GM18861 (cell line): ENCODE measurements around the gene BTBD9.

ENCODE experiments used
- ATAC-seq: cut with Tn5 transposase; IDR thresholded peaks from one replicate; pipeline ENCODE4 v1.9.1; 2021; ENCODE audit not compliant: unreplicated experiment

Gene BTBD9

GRCh38 chr6:38639498-38640215 is at the start of gene BTBD9:
TSS of gene BTBD9 (minus strand) at chr6:38639929.
- peak; percentile 55 for ATAC-seq

- peak; percentile 82 for ATAC-seq
These were observed 48.9 kb upstream of the BTBD9 start for GRCh38 chr6:38688579-38689087.

GRCh38 chr6:38687549-38687948 is 47.8 kb upstream of the BTBD9 start:
- no peak for ATAC-seq

GRCh38 chr6:38687043-38687353 is 47.3 kb upstream of the BTBD9 start:
- ATAC-seq, result no peak

- no peak for ATAC-seq
These were observed 46.7 kb upstream of the BTBD9 start for GRCh38 chr6:38686270-38687042.

- ATAC-seq, result no peak
These were observed 45.2 kb upstream of the BTBD9 start for GRCh38 chr6:38684904-38685303.

GRCh38 chr6:38684237-38684636 is 44.5 kb upstream of the BTBD9 start:
- ATAC-seq, result no peak

GRCh38 chr6:38681850-38682249 is 42.1 kb upstream of the BTBD9 start:
- no peak for ATAC-seq

- ATAC-seq, result no peak
These were observed 39.9 kb upstream of the BTBD9 start for GRCh38 chr6:38679668-38680067.

GRCh38 chr6:38678178-38678760 is 38.5 kb upstream of the BTBD9 start:
- ATAC-seq, result no peak

- ATAC-seq, result no peak
These were observed 37.3 kb upstream of the BTBD9 start for GRCh38 chr6:38676974-38677544.

- ATAC-seq, result no peak
These were observed 36.7 kb upstream of the BTBD9 start for GRCh38 chr6:38676236-38676973.

GRCh38 chr6:38673397-38674165 is 33.9 kb upstream of the BTBD9 start:
- no peak for ATAC-seq

GRCh38 chr6:38671885-38672467 is 32.2 kb upstream of the BTBD9 start:
- peak; percentile 69 for ATAC-seq

- ATAC-seq, result no peak
These were observed 18.9 kb upstream of the BTBD9 start for GRCh38 chr6:38658418-38659167.

- ATAC-seq, result no peak
These were observed 17.2 kb upstream of the BTBD9 start for GRCh38 chr6:38656896-38657295.

- ATAC-seq, result no peak
These were observed 14.5 kb upstream of the BTBD9 start for GRCh38 chr6:38654263-38654662.

- ATAC-seq, result no peak
These were observed 11.5 kb upstream of the BTBD9 start for GRCh38 chr6:38651121-38651784.
